Panc1 (cell line): Measurements from ENCODE around the gene TXNIP.

ENCODE experiments used
- POLR2AphosphoS5 ChIP-seq: IDR thresholded peaks from 2 replicates; pipeline ENCODE4 v1.6.1; 2012; ENCODE audit warnings: mild to moderate bottlenecking, low read depth, low read length, moderate library complexity
- SIN3A ChIP-seq: IDR thresholded peaks from 2 replicates; pipeline ENCODE4 v1.6.1; 2012; ENCODE audit warnings: low read depth, mild to moderate bottlenecking, low read length, moderate library complexity, borderline replicate concordance; ENCODE audit not compliant: insufficient read depth
- TCF7L2 ChIP-seq: IDR thresholded peaks from 2 replicates; pipeline ENCODE4 v1.6.1; 2011; ENCODE audit warnings: mild to moderate bottlenecking, low read depth, low read length, inconsistent platforms
- TF ChIP-seq, protein P1 (sequence below): fragments of 450-650 bp; IDR thresholded peaks from 2 replicates; pipeline ENCODE4 v1.5.1; 2017; ENCODE audit warnings: mild to moderate bottlenecking
- TF ChIP-seq, protein P2 (sequence below), 2 experiments: IDR thresholded peaks; 2 replicates each; pipeline ENCODE4 v1.6.1; 2011 to 2012; ENCODE audit warnings: low read depth in 2 of 2, control low read depth in 1 of 2, low read length in 1 of 2, mild to moderate bottlenecking in 1 of 2, moderate library complexity in 1 of 2; ENCODE audit not compliant: insufficient read depth in 1 of 2

DNA sequence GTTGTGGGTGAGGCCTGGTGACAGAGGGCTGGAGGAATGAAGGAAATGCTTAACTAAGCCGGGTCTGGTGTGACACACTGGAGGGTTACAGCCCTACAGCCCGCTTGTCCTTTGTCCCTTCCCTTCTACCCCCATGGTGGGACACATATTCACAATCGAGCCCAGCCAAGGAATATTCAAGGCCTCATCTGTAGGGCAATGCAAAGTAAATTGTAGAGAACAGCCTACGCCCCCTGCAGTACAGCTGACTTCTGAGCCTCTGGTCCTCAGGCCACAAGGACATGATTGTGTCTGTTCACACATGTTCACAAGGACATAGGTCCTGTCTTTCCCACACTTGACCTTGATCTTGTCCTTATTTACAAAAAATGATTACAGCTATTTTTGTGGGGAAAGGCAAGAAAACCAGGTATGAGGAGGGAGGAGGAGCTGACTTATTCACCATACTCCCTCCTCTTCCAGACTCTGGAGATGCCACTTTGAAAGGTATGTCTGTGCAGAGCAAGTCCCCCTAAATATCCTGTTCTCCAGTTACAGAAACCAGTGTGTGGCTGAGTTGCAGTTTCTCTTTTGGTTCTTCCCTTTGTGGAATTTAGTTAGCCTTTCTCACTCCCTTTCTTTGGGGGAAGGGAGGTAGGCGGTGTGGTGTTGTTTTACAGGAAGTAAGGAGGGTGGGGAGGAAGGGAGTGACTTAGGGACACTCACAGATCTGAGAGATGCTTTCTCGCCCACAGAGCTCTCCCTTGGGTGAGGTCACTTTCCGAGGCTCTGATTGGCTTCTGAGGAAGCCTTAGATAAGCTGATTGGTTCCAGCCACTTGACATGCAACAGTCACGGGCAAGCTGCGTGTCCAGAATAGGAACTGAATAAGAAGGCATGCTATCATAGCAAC, 17.3 kb downstream of the TXNIP start:
- TF ChIP-seq, protein P1, sequence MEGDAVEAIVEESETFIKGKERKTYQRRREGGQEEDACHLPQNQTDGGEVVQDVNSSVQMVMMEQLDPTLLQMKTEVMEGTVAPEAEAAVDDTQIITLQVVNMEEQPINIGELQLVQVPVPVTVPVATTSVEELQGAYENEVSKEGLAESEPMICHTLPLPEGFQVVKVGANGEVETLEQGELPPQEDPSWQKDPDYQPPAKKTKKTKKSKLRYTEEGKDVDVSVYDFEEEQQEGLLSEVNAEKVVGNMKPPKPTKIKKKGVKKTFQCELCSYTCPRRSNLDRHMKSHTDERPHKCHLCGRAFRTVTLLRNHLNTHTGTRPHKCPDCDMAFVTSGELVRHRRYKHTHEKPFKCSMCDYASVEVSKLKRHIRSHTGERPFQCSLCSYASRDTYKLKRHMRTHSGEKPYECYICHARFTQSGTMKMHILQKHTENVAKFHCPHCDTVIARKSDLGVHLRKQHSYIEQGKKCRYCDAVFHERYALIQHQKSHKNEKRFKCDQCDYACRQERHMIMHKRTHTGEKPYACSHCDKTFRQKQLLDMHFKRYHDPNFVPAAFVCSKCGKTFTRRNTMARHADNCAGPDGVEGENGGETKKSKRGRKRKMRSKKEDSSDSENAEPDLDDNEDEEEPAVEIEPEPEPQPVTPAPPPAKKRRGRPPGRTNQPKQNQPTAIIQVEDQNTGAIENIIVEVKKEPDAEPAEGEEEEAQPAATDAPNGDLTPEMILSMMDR = peak; percentile 26
- TF ChIP-seq POLR2AphosphoS5 (no peak), TCF7L2 (no peak), SIN3A (no peak)
- TF ChIP-seq, protein P2, sequence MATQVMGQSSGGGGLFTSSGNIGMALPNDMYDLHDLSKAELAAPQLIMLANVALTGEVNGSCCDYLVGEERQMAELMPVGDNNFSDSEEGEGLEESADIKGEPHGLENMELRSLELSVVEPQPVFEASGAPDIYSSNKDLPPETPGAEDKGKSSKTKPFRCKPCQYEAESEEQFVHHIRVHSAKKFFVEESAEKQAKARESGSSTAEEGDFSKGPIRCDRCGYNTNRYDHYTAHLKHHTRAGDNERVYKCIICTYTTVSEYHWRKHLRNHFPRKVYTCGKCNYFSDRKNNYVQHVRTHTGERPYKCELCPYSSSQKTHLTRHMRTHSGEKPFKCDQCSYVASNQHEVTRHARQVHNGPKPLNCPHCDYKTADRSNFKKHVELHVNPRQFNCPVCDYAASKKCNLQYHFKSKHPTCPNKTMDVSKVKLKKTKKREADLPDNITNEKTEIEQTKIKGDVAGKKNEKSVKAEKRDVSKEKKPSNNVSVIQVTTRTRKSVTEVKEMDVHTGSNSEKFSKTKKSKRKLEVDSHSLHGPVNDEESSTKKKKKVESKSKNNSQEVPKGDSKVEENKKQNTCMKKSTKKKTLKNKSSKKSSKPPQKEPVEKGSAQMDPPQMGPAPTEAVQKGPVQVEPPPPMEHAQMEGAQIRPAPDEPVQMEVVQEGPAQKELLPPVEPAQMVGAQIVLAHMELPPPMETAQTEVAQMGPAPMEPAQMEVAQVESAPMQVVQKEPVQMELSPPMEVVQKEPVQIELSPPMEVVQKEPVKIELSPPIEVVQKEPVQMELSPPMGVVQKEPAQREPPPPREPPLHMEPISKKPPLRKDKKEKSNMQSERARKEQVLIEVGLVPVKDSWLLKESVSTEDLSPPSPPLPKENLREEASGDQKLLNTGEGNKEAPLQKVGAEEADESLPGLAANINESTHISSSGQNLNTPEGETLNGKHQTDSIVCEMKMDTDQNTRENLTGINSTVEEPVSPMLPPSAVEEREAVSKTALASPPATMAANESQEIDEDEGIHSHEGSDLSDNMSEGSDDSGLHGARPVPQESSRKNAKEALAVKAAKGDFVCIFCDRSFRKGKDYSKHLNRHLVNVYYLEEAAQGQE (IDR thresholded peaks at IDR 0.05; ENCODE audit: insufficient read depth in 1 of 2, low read depth in 2 of 2, low read length in 1 of 2) = no peak
